HL-60 (cell line): Measurements from ENCODE around the gene KRTAP5-8.
"Not testable (repeated sequence)": the region's sequence is repeated elsewhere in the genome, so short reads cannot be mapped to it uniquely, and the experiment has no call there.

Experiments
- DNase-seq, 2 experiments: peaks; one replicate each; pipeline ENCODE4 v3.0.0-alpha.2; 2010 to 2020; ENCODE audit warnings: low read depth in 1 of 2, low spot score in 1 of 2
- H3K27ac ChIP-seq: fragments of 250-450 bp; sonication (Bioruptor Pico); replicated peaks from 2 replicates; pipeline ENCODE4 v1.5.1; 2020; ENCODE audit warnings: mild to moderate bottlenecking, moderate library complexity
- H3K27me3 ChIP-seq: fragments of 250-450 bp; sonication (Bioruptor Pico); 2 replicates; pipeline ENCODE4 v1.5.1; 2021; ENCODE audit warnings: mild to moderate bottlenecking, moderate library complexity; ENCODE audit not compliant: insufficient read depth, poor library complexity, severe bottlenecking
- H3K4me3 ChIP-seq: replicated peaks from 2 replicates; pipeline ENCODE4 v1.5.1; 2011; ENCODE audit warnings: mild to moderate bottlenecking, control low read depth, low read length; ENCODE audit not compliant: insufficient read depth
- CTCF ChIP-seq: IDR thresholded peaks from one replicate; pipeline ENCODE4 v1.5.1; 2011; ENCODE audit warnings: low read length, control low read depth, inconsistent platforms; ENCODE audit not compliant: insufficient read depth
- GABPA ChIP-seq: IDR thresholded peaks from 2 replicates; pipeline ENCODE4 v1.6.1; 2012; ENCODE audit warnings: low read depth
- POLR2AphosphoS5 ChIP-seq: IDR thresholded peaks from 2 replicates; pipeline ENCODE4 v1.6.1; 2012; ENCODE audit warnings: low read depth
- REST ChIP-seq: IDR thresholded peaks from 2 replicates; pipeline ENCODE4 v1.6.1; 2012; ENCODE audit warnings: low read depth; ENCODE audit not compliant: insufficient replicate concordance
- SPI1 ChIP-seq: IDR thresholded peaks from 2 replicates; pipeline ENCODE4 v1.6.1; 2012; ENCODE audit warnings: low read depth, mild to moderate bottlenecking, borderline replicate concordance
- long read RNA-seq: library from polyadenylated mRNA; unstranded; transcript quantifications from one replicate; pipeline ENCODE4 v2.0.0, GENCODE V29; 2020

Gene KRTAP5-8
- long read RNA-seq, result 0 reads

GRCh38 chr11:71537977-71538665 is at the start of gene KRTAP5-8:
KRTAP5-8 (plus strand) TSS chr11:71538025; CDS start chr11:71538056, 31 bp downstream.
- H3K4me3 ChIP-seq, H3K27ac ChIP-seq, H3K27me3 ChIP-seq, DNase-seq: not testable (repeated sequence)
- peak; percentile 57; the same call in 1 of the 2 replicates for TF ChIP-seq POLR2AphosphoS5

- H3K27ac ChIP-seq, result no peak overlapping the region
These were observed 49.0 kb upstream of the KRTAP5-8 start for GRCh38 chr11:71488681-71489270.

GRCh38 chr11:71489311-71490043 is 48.3 kb upstream of the KRTAP5-8 start:
- Histone ChIP-seq H3K27me3 (no peaks in the 10 kb centered on the region), H3K27ac (no peak overlapping the region), H3K4me3 (no peak overlapping the region)
- no peak for DNase-seq
- no peak for TF ChIP-seq GABPA
- no peak for TF ChIP-seq POLR2AphosphoS5
- no peak for TF ChIP-seq CTCF
- no peak for TF ChIP-seq SPI1
- no peak for TF ChIP-seq REST

More at GRCh38 chr11:71488681-71489270, 49.0 kb upstream of the KRTAP5-8 start:
- no peak overlapping the region for H3K4me3 ChIP-seq
- DNase-seq, result no peak
- no peaks in the 10 kb centered on the region for H3K27me3 ChIP-seq
- TF ChIP-seq SPI1 (no peak), POLR2AphosphoS5 (no peak), CTCF (no peak), REST (no peak), GABPA (no peak)
